Measurements from ENCODE around the gene ATP8A1. TPM values are rescaled to one million over a fixed set of nuclear protein-coding genes. Genes with fewer than 3 reads are reported as not detected.

Gene ATP8A1
- total RNA-seq, 1 donor from 2014 or later: 4.3 TPM

DNA sequence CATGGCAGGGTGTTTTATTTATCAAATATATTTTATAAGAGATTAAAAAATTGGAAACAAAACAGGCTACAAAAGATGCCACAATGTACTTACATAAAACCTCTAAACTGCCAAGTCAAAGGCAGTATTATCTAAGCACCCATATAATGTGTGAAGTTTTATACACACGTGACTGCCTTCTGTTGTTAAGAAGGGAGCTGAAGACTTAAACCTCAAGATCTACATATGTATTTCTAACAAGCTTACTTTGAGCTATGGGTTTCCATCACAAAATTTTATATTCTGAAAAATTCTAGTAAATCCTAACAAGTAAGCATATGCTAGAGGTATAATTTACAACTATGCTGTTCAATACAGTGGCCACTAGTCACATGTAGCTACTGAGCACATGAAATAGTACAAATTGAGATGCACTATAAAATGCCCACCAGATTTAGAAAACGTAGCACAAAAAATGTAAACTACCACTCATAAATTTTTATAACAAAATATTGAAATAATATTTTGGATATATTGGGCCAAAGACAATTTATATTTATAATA is 9.8 kb downstream of the ATP8A1 start:
- TF ChIP-seq, protein P1, sequence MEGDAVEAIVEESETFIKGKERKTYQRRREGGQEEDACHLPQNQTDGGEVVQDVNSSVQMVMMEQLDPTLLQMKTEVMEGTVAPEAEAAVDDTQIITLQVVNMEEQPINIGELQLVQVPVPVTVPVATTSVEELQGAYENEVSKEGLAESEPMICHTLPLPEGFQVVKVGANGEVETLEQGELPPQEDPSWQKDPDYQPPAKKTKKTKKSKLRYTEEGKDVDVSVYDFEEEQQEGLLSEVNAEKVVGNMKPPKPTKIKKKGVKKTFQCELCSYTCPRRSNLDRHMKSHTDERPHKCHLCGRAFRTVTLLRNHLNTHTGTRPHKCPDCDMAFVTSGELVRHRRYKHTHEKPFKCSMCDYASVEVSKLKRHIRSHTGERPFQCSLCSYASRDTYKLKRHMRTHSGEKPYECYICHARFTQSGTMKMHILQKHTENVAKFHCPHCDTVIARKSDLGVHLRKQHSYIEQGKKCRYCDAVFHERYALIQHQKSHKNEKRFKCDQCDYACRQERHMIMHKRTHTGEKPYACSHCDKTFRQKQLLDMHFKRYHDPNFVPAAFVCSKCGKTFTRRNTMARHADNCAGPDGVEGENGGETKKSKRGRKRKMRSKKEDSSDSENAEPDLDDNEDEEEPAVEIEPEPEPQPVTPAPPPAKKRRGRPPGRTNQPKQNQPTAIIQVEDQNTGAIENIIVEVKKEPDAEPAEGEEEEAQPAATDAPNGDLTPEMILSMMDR (conservative IDR thresholded peaks at IDR 0.05; ENCODE audit: low read depth, low read length): no peak
- DNase-seq (ENCODE audit: low read depth): no peak
- H3K4me3 ChIP-seq (ENCODE audit: low read depth, low read length): no peak overlapping the region

DNA sequence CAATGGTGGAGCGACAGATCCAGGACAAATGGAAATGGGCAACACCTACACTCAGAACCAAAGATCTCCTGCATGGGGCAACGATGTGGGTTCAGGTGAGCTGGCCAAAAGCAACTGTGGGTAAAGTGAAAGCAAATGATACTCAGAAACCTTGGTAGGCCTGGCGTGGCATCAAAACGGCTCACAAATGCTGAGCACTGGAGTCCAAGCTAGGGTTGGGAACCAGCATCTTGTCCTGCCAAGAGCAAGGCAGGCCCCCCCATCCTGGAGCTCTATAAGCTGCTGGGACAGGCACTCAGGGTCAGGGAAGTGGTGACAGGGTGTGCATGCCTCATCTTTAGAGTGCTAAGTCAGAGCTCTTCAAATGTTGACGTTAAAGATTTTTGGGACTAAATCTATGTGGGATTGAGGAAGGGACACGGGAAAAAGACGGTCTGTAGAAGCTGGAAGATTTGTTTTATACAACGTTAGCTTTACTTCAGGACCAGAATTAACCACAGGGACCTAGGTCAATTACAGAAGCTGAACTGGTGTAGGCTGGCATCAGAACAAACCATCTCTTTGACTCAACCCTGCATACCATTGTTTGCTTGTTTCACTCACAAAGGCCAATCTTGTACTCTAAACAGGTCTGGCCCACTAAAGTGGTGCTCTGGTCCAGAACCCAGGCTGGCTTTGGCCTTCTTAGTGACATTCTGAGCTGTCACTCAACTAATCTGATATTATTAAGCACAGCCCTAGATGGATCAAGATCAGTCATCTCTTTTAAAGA is 10.7 kb downstream of the ATP8A1 start:
- TF ChIP-seq, protein P1 (conservative IDR thresholded peaks at IDR 0.05; ENCODE audit: low read depth, low read length): no peak
- no peak overlapping the region for H3K4me3 ChIP-seq (ENCODE audit: low read depth, low read length)
- DNase-seq (ENCODE audit: low read depth): no peak

DNA sequence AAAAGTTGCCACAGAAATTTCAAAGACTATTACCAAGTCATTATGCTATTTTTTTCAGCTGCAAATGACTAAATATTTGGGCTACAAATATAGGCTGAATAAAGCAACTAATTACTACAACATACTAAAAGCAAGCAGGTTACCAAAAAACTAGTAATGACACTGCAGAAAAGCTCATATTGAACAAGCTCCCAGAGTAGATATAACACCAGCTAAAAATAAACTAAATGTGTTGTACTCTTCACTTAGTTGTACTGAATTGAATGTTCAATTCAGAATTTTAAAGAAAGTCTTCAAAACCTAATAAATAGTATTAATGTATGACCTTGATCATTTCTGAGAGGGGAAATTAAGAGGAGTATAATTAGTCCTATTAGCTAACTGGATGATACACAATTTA is 12.0 kb downstream of the ATP8A1 start:
- H3K4me3 ChIP-seq (ENCODE audit: low read depth, low read length): no peak overlapping the region
- TF ChIP-seq, protein P1 (conservative IDR thresholded peaks at IDR 0.05; ENCODE audit: low read depth, low read length): no peak
- no peak for DNase-seq (ENCODE audit: low read depth)

DNA sequence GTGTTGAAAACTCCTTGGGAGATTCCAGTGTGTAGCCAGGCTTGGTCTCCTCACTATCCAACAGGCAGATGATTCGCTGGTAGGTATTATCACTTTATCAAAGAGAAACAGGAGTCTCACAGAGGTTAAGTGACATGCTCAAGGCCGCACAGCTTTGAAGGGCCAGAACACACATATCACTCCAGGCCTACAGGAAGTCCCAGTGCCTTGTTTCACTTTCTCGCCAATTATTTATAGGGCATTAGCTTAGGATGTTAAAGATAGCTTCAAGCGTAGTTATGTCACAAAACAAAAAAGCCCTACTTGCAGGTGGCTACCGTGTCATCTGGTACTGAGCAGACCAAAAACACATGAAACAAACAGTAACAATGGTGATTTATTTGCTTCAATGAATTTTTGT is 13.2 kb downstream of the ATP8A1 start:
- no peak for DNase-seq (ENCODE audit: low read depth)
- TF ChIP-seq, protein P1 (conservative IDR thresholded peaks at IDR 0.05; ENCODE audit: low read depth, low read length): no peak
- H3K4me3 ChIP-seq (ENCODE audit: low read depth, low read length): no peak overlapping the region

DNA sequence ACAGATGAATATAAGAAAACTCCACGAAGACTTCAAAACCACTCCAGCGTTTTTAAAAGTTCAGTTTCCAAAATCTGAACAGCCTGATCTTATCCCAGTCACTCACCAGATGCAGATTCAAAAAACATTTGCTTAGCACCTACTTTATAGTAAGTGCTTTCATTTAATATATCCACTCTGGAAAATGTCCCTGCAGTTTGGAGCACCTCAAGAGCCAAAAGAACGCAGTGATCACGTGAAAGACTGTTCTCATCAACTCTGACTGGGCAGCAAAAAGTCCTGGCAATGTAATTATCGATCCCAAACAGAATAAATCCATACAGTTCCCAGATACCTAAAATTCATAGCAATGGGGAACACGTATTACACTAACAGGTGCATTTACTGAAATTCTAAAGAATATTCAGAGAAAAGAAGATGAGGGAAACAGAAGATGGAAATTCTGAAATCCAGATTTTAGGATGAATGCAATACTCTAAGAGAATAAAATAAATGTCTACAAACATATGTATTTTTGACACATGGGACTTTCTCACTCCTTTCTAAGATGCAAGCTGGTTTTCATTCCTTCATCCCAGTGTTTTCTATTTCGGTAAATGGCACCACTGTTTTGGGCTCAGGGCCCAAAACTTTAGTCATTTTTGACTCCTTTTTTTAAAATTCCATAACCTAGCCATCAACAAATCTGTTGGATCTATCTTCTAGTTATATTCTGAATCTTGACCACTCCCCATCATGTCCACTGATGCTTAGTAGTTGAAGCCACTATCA is 13.9 kb downstream of the ATP8A1 start:
- no peak for DNase-seq (ENCODE audit: low read depth)
- TF ChIP-seq, protein P1 (conservative IDR thresholded peaks at IDR 0.05; ENCODE audit: low read depth, low read length): no peak
- H3K4me3 ChIP-seq (ENCODE audit: low read depth, low read length): no peak overlapping the region

DNA sequence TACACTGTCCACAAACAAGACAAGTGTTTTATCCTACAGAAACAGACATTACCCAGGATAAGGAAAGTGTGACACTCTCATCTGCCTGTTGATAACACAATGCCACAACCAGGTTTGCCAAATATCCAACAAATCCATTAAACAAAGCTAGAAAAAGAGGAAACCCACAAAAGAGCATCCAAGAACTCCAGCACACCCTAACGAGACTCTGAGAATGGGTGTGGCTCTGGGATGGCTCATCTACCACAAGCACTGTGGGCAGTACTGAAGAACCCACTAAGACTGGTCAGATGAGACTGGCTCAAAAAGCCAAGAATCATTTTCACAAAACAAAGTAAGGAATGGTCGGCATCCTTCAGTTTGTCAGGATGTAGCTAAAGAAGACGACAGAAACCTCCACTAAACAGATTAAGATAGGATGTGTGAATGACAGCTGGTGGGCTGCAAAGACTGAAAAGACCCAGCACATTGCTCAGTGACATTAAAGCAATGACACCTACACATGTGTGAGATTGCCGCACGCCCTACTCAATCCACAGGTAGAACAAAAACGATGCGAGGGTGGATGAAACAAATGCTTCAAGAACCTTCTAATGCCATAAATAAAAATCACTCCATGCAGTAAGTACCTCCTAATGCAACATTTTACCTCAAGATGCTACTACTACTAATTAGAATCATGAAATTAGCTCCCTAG is 14.7 kb downstream of the ATP8A1 start:
- no peak overlapping the region for H3K4me3 ChIP-seq (ENCODE audit: low read depth, low read length)
- TF ChIP-seq, protein P1 (conservative IDR thresholded peaks at IDR 0.05; ENCODE audit: low read depth, low read length): no peak
- DNase-seq (ENCODE audit: low read depth): no peak
